Sigmoid colon (tissue), 7 donors: ENCODE measurements around the gene FUT2. TPM values are rescaled to one million over a fixed set of nuclear protein-coding genes. Genes with fewer than 3 reads are reported as not detected.
A peak's percentile ranks its signal among the peaks of the same experiment; 100 is the strongest.

Experiments used
- DNase-seq: peaks from one replicate; pipeline ENCODE4 v3.0.0-alpha.2; 2019
- H3K27ac ChIP-seq, 4 donors: fragments of 200-600 bp; sonication (generic); one replicate each; pipeline ENCODE4 v1.5.1; 2016 to 2019; ENCODE audit warnings: mild to moderate bottlenecking in 1 of 4
- H3K27me3 ChIP-seq, 3 donors: fragments of 200-600 bp; sonication (generic); one replicate each; pipeline ENCODE4 v1.5.1; 2019; ENCODE audit warnings: mild to moderate bottlenecking in 1 of 3
- H3K36me3 ChIP-seq, 4 donors: fragments of 200-600 bp; sonication (generic); one replicate each; pipeline ENCODE4 v1.5.1; 2016 to 2019
- H3K4me1 ChIP-seq, 4 donors: fragments of 200-600 bp; sonication (generic); one replicate each; pipeline ENCODE4 v1.5.1; 2017 to 2019
- H3K4me3 ChIP-seq, 4 donors: fragments of 200-600 bp; sonication (generic); one replicate each; pipeline ENCODE4 v1.5.1; 2017 to 2019; ENCODE audit warnings: mild to moderate bottlenecking in 2 of 4, moderate library complexity in 1 of 4
- H3K9me3 ChIP-seq, 4 donors: fragments of 200-600 bp in 3 of 4; sonication (generic) in 3 of 4; one replicate each; pipeline versions ENCODE4 v1.5.1 to v1.6.1; 2013 to 2019
- CTCF ChIP-seq, 4 experiments: fragments of 450-650 bp in 3 of 4; fragments of 200-600 bp in 1 of 4; IDR thresholded peaks; one replicate each; pipeline ENCODE4 v1.5.1; 2016 to 2019; ENCODE audit warnings: antibody characterized with exemption in 4 of 4, mild to moderate bottlenecking in 3 of 4, moderate library complexity in 2 of 4
- EP300 ChIP-seq, 4 donors: sonication (generic); formaldehyde crosslinking; IDR thresholded peaks; one replicate each; pipeline ENCODE4 v1.6.1; 2017; ENCODE audit warnings: antibody characterized with exemption in 4 of 4
- POLR2A ChIP-seq, 2 donors: fragments of 450-650 bp; IDR thresholded peaks; one replicate each; pipeline ENCODE4 v1.6.1; 2016; ENCODE audit warnings: antibody characterized with exemption in 2 of 2, mild to moderate bottlenecking in 2 of 2, moderate library complexity in 2 of 2
- POLR2AphosphoS5 ChIP-seq, 4 donors: sonication (generic); formaldehyde crosslinking; IDR thresholded peaks; one replicate each; pipeline ENCODE4 v1.6.1; 2017; ENCODE audit warnings: antibody characterized with exemption in 4 of 4
- WGBS, 2 donors: extraction: QIAGEN DNeasy Blood & Tissue Kit; methylation state at CpG; one replicate each; pipeline ENCODE4 v1.1.7; 2013; 5-methylcytosine and 5-hydroxymethylcytosine counted together
- intact Hi-C: fragments of 100-400 bp; cut with DNase I; formaldehyde crosslinking; loops from one replicate; pipeline ENCODE4 v1.15.1; 2023
- polyA plus RNA-seq, 3 donors: library from polyadenylated mRNA; stranded (reverse); fragments of 200-250 nt; gene quantifications; one replicate each; pipeline ENCODE4 v1.2.3, GENCODE V29; 2013
- total RNA-seq, 4 donors: library from RNA; depleted of rRNA; stranded (reverse); fragments of >200 nt; gene quantifications; one replicate each; pipeline ENCODE4 v1.1.0, GENCODE V29; 2016
- donor health status: healthy with polysubstance abuse.
- donor health status: Bipolar disorder and iron deficiency.
- donor health status: healthy.

Gene FUT2
- total and polyA plus RNA-seq, 7 donors, result 37.2 to 62.7 (median 59.4) TPM; not detected in 4

GRCh38 chr19:48718711-48719231 lies 23.0 kb downstream of the FUT2 start:
- TF ChIP-seq EP300 (IDR thresholded peaks at IDR 0.05) (no peak), POLR2AphosphoS5 (IDR thresholded peaks at IDR 0.05) (no peak), POLR2A (IDR thresholded peaks at IDR 0.05) (no peak), CTCF (IDR thresholded peaks at IDR 0.05) (no peak)
- H3K27ac ChIP-seq, result peak overlapping the region; percentile 25 to 51 (median 36)
- H3K9me3 ChIP-seq, result no peaks in the 10 kb centered on the region
- peaks cover 0 to 53% (median 39%) of the 10 kb centered on the region in 4 donors for H3K4me1 ChIP-seq
- 74 to 81% methylated on average over 15 of the region's 15 CpGs for WGBS, 2 donors
- no peak overlapping the region for H3K4me3 ChIP-seq
- no peak for DNase-seq
- H3K36me3 ChIP-seq, result no peaks in the 10 kb centered on the region
- H3K27me3 ChIP-seq, result no peaks in the 10 kb centered on the region
- intact Hi-C loops, result no loop called here

- intact Hi-C loops, result no loop called here
- Histone ChIP-seq H3K4me3 (peak within 1 kb of the TSS in 3 of 4 donors; percentile 52 to 64 (median 58)), H3K27me3 (no peaks in the 10 kb centered on the region), H3K36me3 (no peaks in the 10 kb centered on the region), H3K4me1 (peaks cover 0 to 55% (median 38%) of the 10 kb centered on the region in 4 donors), H3K27ac (peak within 1 kb of the TSS; percentile 88 to 92 (median 90)), H3K9me3 (no peaks in the 10 kb centered on the region)
- no peak for DNase-seq
- WGBS, 2 donors, result 67 to 76% methylated on average over 33 of the region's 33 CpGs
- TF ChIP-seq CTCF (IDR thresholded peaks at IDR 0.05) (no peak), POLR2A (IDR thresholded peaks at IDR 0.05) (no peak), POLR2AphosphoS5 (IDR thresholded peaks at IDR 0.05) (no peak), EP300 (IDR thresholded peaks at IDR 0.05) (no peak)
Measured at GRCh38 chr19:48719263-48720171, 23.7 kb downstream of the FUT2 start, which contains the start of gene MAMSTR. Gene MAMSTR, minus strand, starts transcription at chr19:48719725. Its CDS starts 694 bp downstream, at chr19:48719031.

GRCh38 chr19:48720251-48720612 lies 24.5 kb downstream of the FUT2 start:
- intact Hi-C loops, result no loop called here
- H3K4me1 ChIP-seq, result peaks cover 0 to 52% (median 31%) of the 10 kb centered on the region in 4 donors
- peak overlapping the region; percentile 88 to 92 (median 90) for H3K27ac ChIP-seq
- no peaks in the 10 kb centered on the region for H3K27me3 ChIP-seq
- DNase-seq, result no peak
- H3K9me3 ChIP-seq, result no peaks in the 10 kb centered on the region
- no peaks in the 10 kb centered on the region for H3K36me3 ChIP-seq
- peak overlapping the region in 3 of 4 donors; percentile 52 to 64 (median 58) for H3K4me3 ChIP-seq
- 14 to 39% methylated on average over 12 of the region's 12 CpGs for WGBS, 2 donors
- TF ChIP-seq CTCF (IDR thresholded peaks at IDR 0.05) (no peak), POLR2A (IDR thresholded peaks at IDR 0.05) (no peak), EP300 (IDR thresholded peaks at IDR 0.05) (no peak), POLR2AphosphoS5 (IDR thresholded peaks at IDR 0.05) (no peak)

GRCh38 chr19:48720613-48721296 lies 25.0 kb downstream of the FUT2 start:
- TF ChIP-seq POLR2AphosphoS5 (IDR thresholded peaks at IDR 0.05) (peak in 3 of 4 donors; percentile 45 to 55 (median 48)), CTCF (IDR thresholded peaks at IDR 0.05) (no peak)
- intact Hi-C loops, result no loop called here
- peak overlapping the region; percentile 41 to 64 (median 55) for H3K4me3 ChIP-seq
- no peaks in the 10 kb centered on the region for H3K9me3 ChIP-seq
- DNase-seq, result peak; percentile 100
- H3K36me3 ChIP-seq, result no peaks in the 10 kb centered on the region
- peak overlapping the region; percentile 88 to 92 (median 90) for H3K27ac ChIP-seq
- peaks cover 0 to 47% (median 26%) of the 10 kb centered on the region in 4 donors for H3K4me1 ChIP-seq
- H3K27me3 ChIP-seq, result no peaks in the 10 kb centered on the region
- 2 to 12% methylated on average over 42 of the region's 42 CpGs for WGBS, 2 donors
